Upper lobe of left lung (tissue), 4 donors: ENCODE results near the gene APIP.

ENCODE experiments used
- POLR2A ChIP-seq, 4 donors: fragments of 450-650 bp; IDR thresholded peaks; one replicate each; pipeline ENCODE4 v1.5.1; 2016 to 2017; ENCODE audit warnings: antibody characterized with exemption in 4 of 4, mild to moderate bottlenecking in 2 of 4
- TF ChIP-seq, protein P1 (sequence below), 6 experiments: fragments of 450-650 bp in 4 of 6; fragments of 200-600 bp in 2 of 6; sonication (generic) in 2 of 6; IDR thresholded peaks; one replicate each; pipeline ENCODE4 v1.5.1; 2016 to 2019; ENCODE audit warnings: antibody characterized with exemption in 6 of 6

DNA sequence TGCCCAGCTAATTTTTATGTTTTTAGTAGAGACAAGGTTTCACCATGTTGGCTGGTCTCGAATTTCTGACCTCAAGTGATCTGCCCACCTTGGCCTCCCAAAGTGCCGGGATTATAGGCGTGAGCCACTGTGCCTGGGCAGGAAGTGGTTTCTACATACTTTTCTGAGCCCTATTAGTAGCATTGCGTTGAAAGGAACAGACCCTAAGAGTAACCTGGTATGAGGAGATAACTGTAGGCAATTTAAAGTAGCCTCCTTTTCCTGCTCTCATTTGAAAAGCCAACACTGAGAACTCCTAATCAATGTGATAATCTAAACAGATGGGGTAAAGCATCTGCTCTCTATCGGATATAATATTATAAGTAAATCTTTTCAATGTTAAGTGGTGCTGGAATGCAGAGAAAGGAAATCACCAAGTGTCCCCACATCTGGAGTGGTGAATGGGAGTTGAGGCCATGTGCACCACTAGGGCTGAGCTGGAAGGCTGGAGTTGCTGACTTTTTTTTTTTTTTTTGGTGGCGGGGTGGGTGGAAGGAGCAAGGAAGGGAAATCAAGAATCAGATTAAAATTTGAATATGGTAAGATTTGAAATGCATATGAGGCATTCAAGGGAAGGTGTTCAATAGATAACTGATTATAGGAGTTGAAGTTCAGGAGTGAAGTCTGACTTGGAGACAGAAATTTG lies 20.9 kb upstream of the APIP start:
- TF ChIP-seq, protein P1, sequence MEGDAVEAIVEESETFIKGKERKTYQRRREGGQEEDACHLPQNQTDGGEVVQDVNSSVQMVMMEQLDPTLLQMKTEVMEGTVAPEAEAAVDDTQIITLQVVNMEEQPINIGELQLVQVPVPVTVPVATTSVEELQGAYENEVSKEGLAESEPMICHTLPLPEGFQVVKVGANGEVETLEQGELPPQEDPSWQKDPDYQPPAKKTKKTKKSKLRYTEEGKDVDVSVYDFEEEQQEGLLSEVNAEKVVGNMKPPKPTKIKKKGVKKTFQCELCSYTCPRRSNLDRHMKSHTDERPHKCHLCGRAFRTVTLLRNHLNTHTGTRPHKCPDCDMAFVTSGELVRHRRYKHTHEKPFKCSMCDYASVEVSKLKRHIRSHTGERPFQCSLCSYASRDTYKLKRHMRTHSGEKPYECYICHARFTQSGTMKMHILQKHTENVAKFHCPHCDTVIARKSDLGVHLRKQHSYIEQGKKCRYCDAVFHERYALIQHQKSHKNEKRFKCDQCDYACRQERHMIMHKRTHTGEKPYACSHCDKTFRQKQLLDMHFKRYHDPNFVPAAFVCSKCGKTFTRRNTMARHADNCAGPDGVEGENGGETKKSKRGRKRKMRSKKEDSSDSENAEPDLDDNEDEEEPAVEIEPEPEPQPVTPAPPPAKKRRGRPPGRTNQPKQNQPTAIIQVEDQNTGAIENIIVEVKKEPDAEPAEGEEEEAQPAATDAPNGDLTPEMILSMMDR (IDR thresholded peaks at IDR 0.05) = no peak
- TF ChIP-seq POLR2A (IDR thresholded peaks at IDR 0.05) = no peak
